T47D (cell line): ENCODE data around the gene DOCK2.
A peak's percentile ranks its signal among the peaks of the same experiment; 100 is the strongest.

Experiments used
- DNase-seq, 2 experiments: peaks; one replicate each; pipeline versions ENCODE4 v3.0.0 to v3.0.0-alpha.2; 2011 to 2012; ENCODE audit warnings: low read depth in 1 of 2, low spot score in 1 of 2
- JUND ChIP-seq: IDR thresholded peaks from 2 replicates; pipeline ENCODE4 v1.6.1; 2012; ENCODE audit warnings: low read depth
- in situ Hi-C: cut with HindIII; loops from 2 replicates; pipeline ENCODE4 v1.10.0; 2016; ENCODE audit warnings: low sequenced_read_pairs, low pct_unique_long_range_greater_than_20kb

Gene DOCK2

DNA sequence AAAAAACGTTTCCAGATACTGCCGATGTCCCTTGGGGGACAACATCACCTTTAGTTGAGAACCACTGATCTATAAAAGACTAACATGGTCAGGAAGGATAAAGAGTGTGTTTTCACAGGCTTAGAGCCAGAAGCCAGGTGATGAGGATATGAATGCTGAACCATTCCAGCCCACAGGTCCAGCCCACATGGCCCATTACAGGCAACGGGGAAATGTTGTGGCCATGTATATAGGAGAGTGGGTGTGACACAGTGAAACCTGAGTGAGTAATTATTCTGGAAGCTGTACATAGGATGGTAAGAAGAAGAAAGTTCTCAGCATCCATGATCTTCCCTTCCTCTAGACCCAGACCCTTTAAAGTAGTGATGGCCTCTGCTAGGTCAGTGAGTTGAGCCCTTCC is 412.6 kb downstream of the DOCK2 start:
- in situ Hi-C loops, result no loop called here
- DNase-seq, result no peak
- no peak for TF ChIP-seq JUND

- DNase-seq, result no peak
- in situ Hi-C loops, result no loop called here
- TF ChIP-seq JUND, result no peak
Observed at GRCh38 chr5:170053896-170054295, 416.8 kb downstream of the DOCK2 start.

- in situ Hi-C loops, result no loop called here
- no peak for TF ChIP-seq JUND
- no peak for DNase-seq
Observed at GRCh38 chr5:170055606-170056005, 418.5 kb downstream of the DOCK2 start.

DNA sequence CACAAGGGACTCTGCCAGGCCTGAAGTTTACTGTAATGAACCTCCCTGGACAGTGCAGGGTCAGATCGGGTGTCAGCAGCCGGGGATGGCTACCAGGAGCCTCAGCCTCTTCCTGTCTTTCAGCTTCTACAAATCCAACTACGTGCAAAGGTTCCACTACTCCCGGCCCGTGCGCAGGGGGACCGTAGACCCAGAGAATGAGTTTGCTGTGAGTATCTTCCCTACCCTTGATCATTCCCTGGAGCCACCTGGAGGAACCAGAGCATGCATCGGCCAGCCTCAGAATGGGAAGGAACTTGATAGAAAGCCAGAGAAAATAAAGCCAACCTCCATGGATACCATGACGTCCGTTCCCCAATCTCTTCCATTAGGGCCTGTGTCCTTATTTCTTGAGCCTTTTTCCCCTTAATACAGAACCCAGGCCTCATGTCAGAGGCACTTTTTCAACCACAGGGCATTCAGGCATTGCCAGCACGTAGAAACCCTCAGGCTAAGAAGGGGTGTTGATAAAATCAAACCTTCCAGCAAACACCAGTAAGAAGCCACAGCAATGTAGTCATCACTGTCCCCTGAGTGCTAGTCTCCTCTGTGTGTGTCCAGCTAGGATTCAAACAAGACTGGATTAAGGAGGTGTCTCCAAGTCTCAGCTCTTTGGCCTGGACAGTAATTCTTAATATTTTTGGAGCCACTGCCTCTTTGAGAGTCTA is 419.6 kb downstream of the DOCK2 start:
- no peak for TF ChIP-seq JUND
- in situ Hi-C loops, result no loop called here
- DNase-seq, result peak in 1 of 2 experiments; percentile 24

- DNase-seq, result no peak
- in situ Hi-C loops, result no loop called here
- no peak for TF ChIP-seq JUND
Observed at GRCh38 chr5:170057311-170057710, 420.2 kb downstream of the DOCK2 start.

GRCh38 chr5:170059221-170059620 is 422.1 kb downstream of the DOCK2 start:
- in situ Hi-C loops, result no loop called here
- no peak for TF ChIP-seq JUND
- DNase-seq, result no peak

DNA sequence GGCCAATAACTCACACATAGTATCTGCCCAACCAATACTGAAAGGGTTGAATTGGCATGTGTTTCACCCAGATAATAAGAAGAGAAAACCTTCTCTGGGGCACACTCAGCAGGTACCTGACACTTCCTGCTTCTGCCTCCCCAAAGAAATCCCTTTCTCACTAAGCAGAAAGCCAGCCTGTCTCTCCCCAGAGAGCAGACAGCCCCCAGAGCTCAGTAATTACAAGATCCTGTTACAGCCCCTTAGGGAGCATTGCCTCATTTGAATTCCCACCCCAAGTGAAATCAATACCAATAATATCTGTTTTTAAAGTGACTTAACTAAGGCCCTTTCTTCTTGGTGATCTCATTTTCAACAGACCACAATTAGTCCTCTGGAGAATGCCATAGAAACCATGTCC is 430.1 kb downstream of the DOCK2 start:
- in situ Hi-C loops, result no loop called here
- TF ChIP-seq JUND, result no peak
- no peak for DNase-seq

- DNase-seq, result no peak
- in situ Hi-C loops, result no loop called here
- TF ChIP-seq JUND, result no peak
Observed at GRCh38 chr5:170067574-170068170, 430.6 kb downstream of the DOCK2 start.

GRCh38 chr5:170069512-170069911 is 432.4 kb downstream of the DOCK2 start:
- in situ Hi-C loops, result no loop called here
- TF ChIP-seq JUND, result no peak

DNA sequence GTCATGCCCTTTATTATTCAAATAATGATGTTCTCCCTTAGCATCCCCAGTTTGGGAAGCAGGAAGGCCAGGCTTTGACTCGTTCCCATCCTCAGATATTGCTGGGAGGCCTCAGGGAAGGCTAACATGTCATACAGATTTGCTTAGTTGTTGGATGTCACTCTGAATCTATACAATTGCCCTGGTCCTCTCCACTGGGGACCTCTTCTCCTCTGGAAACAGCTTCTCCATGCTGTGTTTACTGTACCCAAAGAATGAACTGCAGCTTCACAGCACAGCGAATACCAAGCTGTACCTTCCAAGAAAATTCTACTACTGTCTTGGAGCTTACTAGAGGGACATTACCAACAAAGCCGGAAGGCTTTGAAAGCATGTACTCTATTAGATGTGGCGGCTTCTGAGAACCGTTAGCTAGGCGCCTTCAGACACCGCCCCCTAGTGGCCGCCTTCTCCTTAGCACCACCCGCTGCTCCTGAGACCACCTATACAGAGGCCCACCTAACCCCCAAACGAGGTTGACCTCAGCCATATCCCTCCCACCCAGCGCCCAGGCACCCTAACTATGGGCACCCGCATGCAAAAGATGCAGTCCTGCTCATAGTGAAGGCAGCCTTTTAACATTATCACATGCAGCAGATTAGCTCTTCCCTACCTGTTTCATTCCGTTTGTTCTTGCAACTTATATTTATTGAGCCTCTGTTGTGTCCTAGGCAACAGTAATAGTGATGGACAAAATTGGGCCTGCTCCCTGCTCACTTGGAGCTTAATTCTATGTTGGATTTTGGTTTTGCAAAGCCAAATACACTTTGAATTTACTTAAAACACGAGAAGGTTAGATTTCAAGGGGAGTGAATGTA is 433.7 kb downstream of the DOCK2 start:
- in situ Hi-C loops, result no loop called here
- DNase-seq, result peak in 1 of 2 experiments; percentile 14
- TF ChIP-seq JUND, result no peak

More at GRCh38 chr5:170069512-170069911, 432.4 kb downstream of the DOCK2 start:
- DNase-seq, result no peak

DNA sequence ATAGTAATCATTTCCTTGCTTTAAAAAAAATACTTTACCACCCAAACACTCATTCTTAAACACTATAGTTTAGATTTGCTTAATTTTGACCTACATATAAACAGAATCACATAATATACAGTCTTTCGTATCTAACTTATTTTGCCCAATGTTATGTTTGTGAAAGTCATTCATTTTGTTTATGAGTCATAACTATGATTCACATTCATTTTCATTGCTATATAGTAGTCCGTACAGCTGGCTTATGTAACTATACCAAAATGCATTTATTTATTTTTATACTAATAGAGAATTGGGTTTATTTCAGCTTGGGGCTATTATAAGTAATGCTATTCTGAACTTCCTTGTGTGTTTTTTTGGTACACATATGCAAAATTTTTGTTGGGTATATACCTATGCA is 434.7 kb downstream of the DOCK2 start:
- DNase-seq, result no peak
- no peak for TF ChIP-seq JUND
- in situ Hi-C loops, result no loop called here

GRCh38 chr5:170075696-170076095 is 438.6 kb downstream of the DOCK2 start:
- no peak for TF ChIP-seq JUND
- in situ Hi-C loops, result no loop called here
- DNase-seq, result no peak

DNA sequence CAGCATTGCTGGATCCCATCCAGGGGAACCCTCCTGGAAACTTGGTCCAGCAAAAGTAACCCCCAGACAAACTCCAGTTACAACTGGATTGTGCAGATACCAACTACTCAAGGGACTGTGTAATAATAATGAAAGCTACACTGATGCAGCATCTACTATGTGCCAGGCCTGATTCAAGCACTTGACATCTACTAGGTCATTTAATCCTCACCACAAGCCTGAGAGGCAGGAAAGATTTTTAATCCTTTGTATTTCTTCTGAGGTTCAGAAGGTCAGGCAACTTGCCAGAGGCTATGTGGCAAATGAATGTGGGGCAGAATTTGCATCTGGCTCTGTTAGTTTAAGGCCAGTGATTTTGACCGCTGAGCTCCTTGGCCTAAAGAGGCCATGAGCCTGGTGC is 439.1 kb downstream of the DOCK2 start:
- DNase-seq, result no peak
- in situ Hi-C loops, result no loop called here
- no peak for TF ChIP-seq JUND
